NCI-H2029 treated with DMSO at 0.1 percent for 48 hours (cell line): ENCODE measurements around the gene NRTN.
"Not testable (repeated sequence)": the region's sequence is repeated elsewhere in the genome, so short reads cannot be mapped to it uniquely, and the experiment has no call there.

Experiments used
- DNase-seq: peaks from one replicate; lab custom pipeline; 2025; lab: John Stamatoyannopoulos, UW

The NRTN gene, protein sequence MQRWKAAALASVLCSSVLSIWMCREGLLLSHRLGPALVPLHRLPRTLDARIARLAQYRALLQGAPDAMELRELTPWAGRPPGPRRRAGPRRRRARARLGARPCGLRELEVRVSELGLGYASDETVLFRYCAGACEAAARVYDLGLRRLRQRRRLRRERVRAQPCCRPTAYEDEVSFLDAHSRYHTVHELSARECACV

GRCh38 chr19:5804516-5805461 is at the start of gene NRTN:
Gene NRTN (plus strand): TSS chr19:5805067. CDS start chr19:5824166, 19,099 bp downstream.
- no peak for DNase-seq

DNA sequence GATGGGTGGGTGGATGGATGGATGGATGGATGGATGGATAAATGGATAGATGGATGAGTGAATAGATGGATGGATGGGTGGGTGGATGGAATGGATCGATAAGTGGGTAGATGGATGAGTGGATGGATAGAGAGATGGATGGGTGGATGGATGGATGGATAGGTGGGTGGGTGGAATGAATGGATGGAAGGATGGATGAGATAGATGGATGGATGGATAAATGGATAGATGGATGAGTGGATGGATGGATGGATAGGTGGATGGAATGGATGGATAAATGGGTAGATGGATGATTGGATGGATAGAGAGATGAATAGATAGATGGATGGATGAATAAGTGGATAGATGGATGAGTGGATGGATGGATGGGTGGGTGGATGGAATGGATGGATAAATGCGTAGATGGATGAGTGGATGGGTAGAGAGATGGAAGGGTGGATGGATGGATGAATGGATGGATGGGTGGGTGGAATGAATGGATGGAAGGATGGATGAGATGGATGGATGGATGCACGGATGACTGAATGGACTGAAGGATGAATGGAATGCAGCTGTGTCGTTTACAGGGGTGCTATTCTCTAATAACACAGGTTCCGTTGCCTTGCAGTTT is 42.2 kb upstream of the NRTN start:
- DNase-seq: no peak

DNA sequence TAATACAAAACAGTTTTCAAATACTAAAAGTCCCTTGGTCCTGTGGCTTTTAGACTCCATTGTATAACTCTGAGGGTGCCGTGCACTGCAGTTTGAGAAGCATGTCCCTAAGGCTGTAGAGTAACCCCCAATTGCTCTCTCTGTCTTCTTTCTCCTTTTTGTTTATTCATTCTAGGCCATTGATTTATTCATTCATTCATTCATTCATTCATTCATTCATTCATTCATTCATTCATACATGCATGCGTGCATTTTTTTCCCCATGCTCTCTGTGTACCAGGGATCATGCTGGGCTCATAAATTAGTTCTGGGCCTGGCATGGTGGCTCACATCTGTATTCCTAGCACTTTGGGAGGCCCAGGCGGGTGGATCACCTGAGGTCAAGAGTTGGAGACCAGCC is 39.6 kb upstream of the NRTN start:
- no peak for DNase-seq

DNA sequence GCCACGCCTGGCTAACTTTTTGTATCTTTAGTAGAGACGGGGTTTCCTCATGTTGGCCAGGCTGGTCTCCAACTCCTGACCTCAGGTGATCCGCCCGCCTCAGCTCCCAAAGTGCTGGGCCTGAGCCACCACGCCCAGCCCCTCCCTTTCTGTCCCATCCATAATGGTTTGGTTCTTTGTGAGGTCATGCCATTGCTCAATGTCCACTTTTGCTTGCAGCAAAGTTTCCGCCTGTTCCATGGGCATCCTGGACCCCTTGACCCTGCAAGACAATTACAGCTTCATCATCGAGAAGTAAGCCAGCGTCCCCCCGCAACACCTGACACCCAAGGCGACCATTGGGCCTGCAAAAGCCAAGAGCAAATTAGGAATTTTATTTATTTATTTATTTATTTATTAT is 36.9 kb upstream of the NRTN start:
- DNase-seq: no peak

DNA sequence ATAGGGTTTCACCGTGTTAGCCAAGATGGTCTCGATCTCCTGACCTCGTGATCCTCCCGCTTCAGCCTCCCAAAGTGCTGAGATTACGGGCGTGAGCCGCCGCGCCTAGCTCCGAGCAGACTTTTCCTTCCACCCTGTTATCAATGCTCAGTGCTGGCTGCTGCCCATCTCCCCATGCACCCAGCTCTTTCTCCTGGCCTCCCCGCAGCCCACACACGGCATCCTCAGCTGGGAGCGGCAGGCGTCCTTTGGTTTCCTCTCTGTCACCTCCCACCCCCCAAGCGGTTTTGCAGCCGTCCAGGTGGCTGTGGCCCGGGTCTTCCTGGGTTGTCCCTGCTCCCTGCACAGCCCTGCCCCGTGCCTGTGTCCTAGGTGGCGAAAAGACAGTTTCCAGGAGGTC is 32.5 kb upstream of the NRTN start:
- no peak for DNase-seq

- no peak for DNase-seq
Measured at GRCh38 chr19:5773276-5773675, 31.6 kb upstream of the NRTN start.

GRCh38 chr19:5774921-5775320 is 29.9 kb upstream of the NRTN start:
- no peak for DNase-seq

GRCh38 chr19:5775668-5776309 is 29.1 kb upstream of the NRTN start:
- DNase-seq: no peak

DNA sequence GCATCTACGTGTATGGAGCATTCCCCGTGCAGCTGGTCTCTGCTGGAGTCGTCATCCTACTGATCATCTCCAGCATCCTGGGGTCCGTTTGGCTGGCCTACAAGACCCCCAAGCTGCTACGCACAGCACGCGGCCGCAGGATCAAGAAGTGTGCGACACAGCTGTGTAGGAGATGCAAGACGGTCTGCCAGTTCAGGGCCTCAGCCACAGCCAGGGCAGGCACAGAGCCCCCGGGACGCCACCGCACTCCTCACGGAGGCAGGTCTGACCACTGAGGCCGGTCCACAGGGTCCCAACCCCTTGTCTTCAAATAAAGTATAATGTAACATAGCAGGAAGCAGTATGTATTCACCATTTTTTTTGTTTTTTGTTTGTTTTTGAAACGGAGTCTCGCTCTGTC is 26.5 kb upstream of the NRTN start:
- DNase-seq: no peak

DNA sequence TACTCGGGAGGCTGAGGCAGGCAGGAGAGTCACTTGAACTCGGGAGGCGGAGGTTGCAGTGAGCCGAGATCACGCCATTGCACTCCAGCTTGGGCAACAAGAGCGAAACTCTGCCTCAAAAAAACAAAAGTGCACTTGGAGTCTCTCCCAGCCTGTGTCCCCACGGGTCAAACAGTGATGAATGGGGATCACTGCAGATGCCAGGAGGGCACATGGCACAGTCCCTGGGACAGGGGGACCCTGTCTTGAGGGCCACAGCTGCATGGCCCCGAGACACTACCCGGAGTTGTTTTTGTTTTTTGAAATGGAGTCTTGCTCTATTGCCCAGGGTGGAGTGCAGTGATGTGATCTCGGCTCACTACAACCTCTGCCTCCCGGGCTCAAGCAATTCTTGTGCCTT is 24.0 kb upstream of the NRTN start:
- DNase-seq: not testable (repeated sequence)

GRCh38 chr19:5782322-5782721 is 22.5 kb upstream of the NRTN start:
- DNase-seq: no peak

DNA sequence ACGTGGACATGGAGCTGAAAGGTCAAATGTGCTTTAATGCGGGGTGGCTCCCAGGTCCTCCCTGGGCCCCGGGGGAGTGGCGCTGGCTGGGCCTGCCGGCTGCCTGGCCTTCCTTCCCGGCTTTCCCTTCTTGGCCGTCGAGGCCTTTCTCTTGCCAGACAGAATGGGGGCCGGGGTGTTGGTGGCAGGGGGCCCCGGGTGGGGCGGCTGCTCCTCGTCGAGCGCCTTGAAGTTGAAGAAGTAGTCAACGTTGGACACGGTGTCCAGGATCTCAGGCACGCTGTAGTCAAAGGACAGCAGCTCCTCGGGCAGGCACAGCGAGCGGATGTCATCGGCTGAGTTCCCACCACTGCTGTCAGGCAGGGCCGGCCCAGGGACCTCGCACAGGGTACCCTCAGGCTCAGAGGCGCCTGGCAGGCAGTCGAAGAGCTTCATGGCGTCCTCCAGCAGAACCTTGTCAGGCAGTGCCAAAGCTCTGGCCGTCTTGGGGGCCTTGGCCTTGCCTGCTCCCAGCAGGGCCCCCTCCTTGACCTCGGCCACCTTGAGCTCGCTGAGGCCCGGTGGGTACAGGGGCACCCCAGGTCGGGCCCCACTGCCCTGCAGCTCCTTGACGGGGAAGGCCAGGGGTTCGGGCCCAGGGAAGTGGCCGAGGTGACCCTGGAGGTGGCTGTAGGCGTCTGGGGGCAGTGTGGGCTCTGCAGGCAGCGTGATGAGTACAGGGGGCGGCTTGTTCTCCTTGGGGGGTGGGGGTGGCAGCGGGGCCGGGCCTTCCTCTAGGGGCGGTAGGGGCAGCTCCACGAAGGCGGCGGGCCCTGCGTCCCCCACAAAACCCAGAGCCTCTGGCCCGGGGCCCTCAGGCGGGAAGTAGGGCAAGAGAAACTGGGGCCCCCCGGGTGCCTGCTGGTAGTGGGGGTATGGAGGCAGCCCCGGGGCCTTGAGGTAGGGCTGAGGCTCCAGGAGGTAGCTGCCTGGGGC is 21.6 kb upstream of the NRTN start:
- no peak for DNase-seq

- no peak for DNase-seq
Measured at GRCh38 chr19:5784581-5785147, 20.2 kb upstream of the NRTN start, which contains the start of gene PRR22. Gene PRR22 (minus strand): TSS chr19:5784746. CDS start chr19:5784660, 86 bp downstream.

DNA sequence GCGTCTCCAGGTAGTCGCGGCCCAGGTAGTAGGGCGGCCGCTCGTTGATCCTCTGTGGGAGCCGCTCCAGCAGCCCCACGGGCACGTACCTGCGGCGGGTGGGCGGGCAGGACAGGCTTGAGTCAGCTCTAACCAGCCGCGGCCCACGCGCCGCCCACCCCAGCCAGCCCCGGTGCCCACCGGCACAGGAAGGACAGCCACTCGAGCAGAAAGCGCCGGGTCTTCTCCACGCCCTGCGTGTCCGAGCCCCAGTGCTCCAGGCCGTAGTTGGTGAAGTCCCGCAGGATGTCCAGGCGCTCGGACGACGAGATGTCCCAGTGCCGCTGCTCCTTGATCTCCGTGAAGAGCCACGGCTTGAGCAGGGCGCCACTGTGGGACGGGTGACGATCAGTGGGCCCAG is 19.4 kb upstream of the NRTN start:
- DNase-seq: no peak

DNA sequence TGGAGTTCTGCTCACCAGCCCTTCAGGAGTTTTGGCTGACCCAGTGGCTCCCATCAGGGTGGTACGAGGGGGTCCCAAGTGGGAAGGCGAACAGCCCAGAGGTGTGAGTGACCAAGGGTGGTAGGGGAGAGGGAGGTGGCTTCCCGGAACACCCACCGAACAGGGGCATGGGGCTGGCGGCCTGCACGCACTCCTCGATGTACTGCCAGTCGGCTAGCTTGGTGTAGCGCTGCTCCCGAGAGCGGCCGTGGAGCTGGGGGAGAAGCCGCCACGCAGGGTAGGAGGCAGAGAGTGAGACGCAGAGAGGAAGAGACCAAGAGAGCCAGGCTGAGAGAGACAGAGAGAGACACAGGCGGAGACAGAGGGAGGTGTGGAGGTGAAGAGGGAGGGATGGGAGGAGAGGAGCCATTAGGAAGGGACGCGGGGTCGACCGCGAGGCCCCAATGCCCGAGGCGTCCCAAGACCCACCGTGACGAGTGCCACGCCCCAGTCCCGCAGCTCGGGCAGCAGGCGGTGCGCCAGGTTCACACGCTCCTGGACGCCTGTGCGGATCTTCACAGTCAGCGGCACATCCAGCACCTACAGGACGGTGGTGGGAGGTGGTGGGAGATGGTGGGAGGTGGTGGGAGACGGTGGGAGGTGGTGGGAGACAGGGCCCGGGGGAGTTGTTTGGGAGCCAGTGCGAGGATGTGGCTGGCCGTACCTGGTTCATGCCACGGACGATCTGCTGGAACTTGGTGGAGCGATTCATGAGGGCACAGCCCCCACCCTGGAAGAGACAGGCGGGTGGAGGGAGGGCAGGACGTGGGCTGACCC is 18.1 kb upstream of the NRTN start:
- DNase-seq: no peak

GRCh38 chr19:5787409-5788182 is 17.3 kb upstream of the NRTN start:
- DNase-seq: no peak

GRCh38 chr19:5788422-5788821 is 16.4 kb upstream of the NRTN start:
- no peak for DNase-seq

DNA sequence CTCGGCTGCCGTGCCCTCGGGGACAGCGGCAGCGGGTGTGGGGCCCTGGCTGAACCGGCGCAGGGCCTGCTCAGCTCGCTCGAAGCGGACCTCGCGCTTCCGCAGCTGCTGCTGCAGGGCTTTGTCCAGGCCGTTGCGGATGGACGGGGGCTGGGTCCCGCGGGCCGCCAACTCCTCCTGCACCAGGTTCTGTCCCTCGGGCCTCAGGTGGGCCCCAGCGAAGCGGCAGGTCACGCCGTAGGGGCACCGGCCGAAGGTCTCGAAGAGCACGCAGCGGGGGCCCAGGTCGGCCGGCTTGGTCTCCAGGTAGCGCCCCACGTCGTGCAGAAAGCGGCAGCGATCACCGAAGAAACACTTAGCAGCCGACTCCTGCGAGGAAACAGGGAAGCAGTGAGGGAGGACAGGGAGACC is 15.5 kb upstream of the NRTN start:
- no peak for DNase-seq

DNA sequence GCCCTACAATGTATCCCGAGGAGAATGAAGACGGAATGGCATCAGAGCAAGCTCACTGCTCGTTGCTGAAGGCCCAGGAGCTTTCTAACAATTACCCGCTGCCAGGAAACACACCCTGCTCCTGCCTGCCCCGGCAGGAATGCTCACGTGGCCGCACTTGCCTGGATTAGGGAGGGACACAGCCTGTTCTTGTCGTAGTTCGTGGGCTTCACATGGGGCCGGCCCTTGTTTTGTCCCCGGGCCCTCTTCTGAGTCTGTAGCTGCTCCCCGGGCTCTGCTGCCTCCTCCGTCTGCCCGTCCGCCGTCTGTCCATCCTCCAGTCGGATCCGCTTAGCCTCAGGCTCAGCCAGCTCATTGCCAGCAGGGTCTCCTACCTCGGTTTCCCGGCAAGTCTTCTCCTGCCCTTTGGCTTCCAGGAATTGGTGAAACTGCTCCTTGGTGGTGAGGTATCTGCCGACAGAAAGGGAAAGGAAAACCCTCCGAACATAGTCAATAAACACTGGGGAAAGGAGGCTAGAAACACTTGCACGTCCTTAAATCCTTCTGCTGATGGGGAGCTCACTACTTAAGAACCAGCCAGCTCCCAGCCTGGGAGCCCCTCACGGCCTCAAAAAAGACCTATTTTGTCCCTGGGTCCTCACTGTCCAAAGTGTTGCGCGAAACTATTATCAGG is 14.8 kb upstream of the NRTN start:
- no peak for DNase-seq
